ENCODE results near the gene SASH3.

DNA sequence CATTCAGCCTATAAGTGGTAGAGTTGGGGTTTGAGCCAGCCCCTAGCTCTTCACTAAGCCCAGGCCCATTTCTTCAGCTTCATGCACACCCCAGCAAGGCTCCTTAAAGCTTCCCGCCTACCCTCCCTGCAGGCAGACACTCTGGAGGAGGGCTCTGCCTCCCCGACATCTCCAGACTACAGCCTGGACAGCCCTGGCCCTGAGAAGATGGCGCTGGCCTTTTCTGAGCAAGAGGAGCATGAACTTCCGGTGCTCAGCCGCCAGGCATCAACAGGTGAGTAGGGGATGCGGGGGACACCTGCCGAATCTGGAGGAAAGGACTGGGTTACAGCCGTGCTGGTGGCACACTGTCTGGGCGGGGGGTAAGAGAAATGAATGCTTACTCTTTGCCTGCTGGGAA, 11.1 kb downstream of the SASH3 start:
- TF ChIP-seq POLR2A (IDR thresholded peaks at IDR 0.05; ENCODE audit: low read length) = no peak
- no peak for TF ChIP-seq GATA1 (IDR thresholded peaks at IDR 0.05; ENCODE audit: low read depth, low read length)
